ENCODE measurements around the gene CCDC59.
"Not testable (repeated sequence)": the region's sequence is repeated elsewhere in the genome, so short reads cannot be mapped to it uniquely, and the experiment has no call there.

Gene CCDC59

GRCh38 chr12:82358200-82359114, at the start of gene CCDC59, which contains the start of gene METTL25:
CCDC59 (minus strand) TSS chr12:82358387; CDS start chr12:82358376, 11 bp downstream.
METTL25 (plus strand) TSS chr12:82358529; CDS start chr12:82358566, 37 bp downstream.
- Histone ChIP-seq H3K9me3 (ENCODE audit: control insufficient read depth, insufficient read depth, low read length) (no peaks in the 10 kb centered on the region), H3K9ac (ENCODE audit: low read depth, low read length) (peak within 1 kb of the TSS; percentile 99), H3K4me1 (ENCODE audit: control insufficient read depth, insufficient read depth, low read length) (no peaks in the 10 kb centered on the region), H3K27me3 (ENCODE audit: control insufficient read depth, insufficient read depth, low read length) (no peaks in the 10 kb centered on the region), H3K36me3 (ENCODE audit: control insufficient read depth, insufficient read depth, low read length) (no peaks in the 10 kb centered on the region), H3K4me3 (ENCODE audit: low read depth, low read length) (peak within 1 kb of the TSS; percentile 91)

GRCh38 chr12:82407481-82407880, 49.3 kb upstream of the CCDC59 start:
- H3K4me1 ChIP-seq (ENCODE audit: control insufficient read depth, insufficient read depth, low read length), result no peaks in the 10 kb centered on the region
- H3K27me3 ChIP-seq (ENCODE audit: control insufficient read depth, insufficient read depth, low read length), result no peaks in the 10 kb centered on the region
- no peak overlapping the region for H3K9ac ChIP-seq (ENCODE audit: low read depth, low read length)
- no peaks in the 10 kb centered on the region for H3K36me3 ChIP-seq (ENCODE audit: control insufficient read depth, insufficient read depth, low read length)
- H3K4me3 ChIP-seq (ENCODE audit: low read depth, low read length), result no peak overlapping the region
- no peaks in the 10 kb centered on the region for H3K9me3 ChIP-seq (ENCODE audit: control insufficient read depth, insufficient read depth, low read length)

GRCh38 chr12:82406651-82407050, 48.5 kb upstream of the CCDC59 start:
- no peaks in the 10 kb centered on the region for H3K9me3 ChIP-seq (ENCODE audit: control insufficient read depth, insufficient read depth, low read length)
- H3K4me3 ChIP-seq (ENCODE audit: low read depth, low read length), result no peak overlapping the region
- H3K9ac ChIP-seq (ENCODE audit: low read depth, low read length), result no peak overlapping the region
- H3K27me3 ChIP-seq (ENCODE audit: control insufficient read depth, insufficient read depth, low read length), result no peaks in the 10 kb centered on the region
- no peaks in the 10 kb centered on the region for H3K36me3 ChIP-seq (ENCODE audit: control insufficient read depth, insufficient read depth, low read length)
- no peaks in the 10 kb centered on the region for H3K4me1 ChIP-seq (ENCODE audit: control insufficient read depth, insufficient read depth, low read length)

- Histone ChIP-seq H3K4me1 (ENCODE audit: control insufficient read depth, insufficient read depth, low read length) (no peaks in the 10 kb centered on the region), H3K27me3 (ENCODE audit: control insufficient read depth, insufficient read depth, low read length) (no peaks in the 10 kb centered on the region), H3K4me3 (ENCODE audit: low read depth, low read length) (no peak overlapping the region), H3K9ac (ENCODE audit: low read depth, low read length) (no peak overlapping the region), H3K36me3 (ENCODE audit: control insufficient read depth, insufficient read depth, low read length) (no peaks in the 10 kb centered on the region), H3K9me3 (ENCODE audit: control insufficient read depth, insufficient read depth, low read length) (no peaks in the 10 kb centered on the region)
These were observed 42.6 kb upstream of the CCDC59 start for GRCh38 chr12:82400819-82401218.

GRCh38 chr12:82398879-82399278, 40.7 kb upstream of the CCDC59 start:
- H3K9me3 ChIP-seq (ENCODE audit: control insufficient read depth, insufficient read depth, low read length), result no peaks in the 10 kb centered on the region
- no peak overlapping the region for H3K4me3 ChIP-seq (ENCODE audit: low read depth, low read length)
- no peaks in the 10 kb centered on the region for H3K36me3 ChIP-seq (ENCODE audit: control insufficient read depth, insufficient read depth, low read length)
- no peak overlapping the region for H3K9ac ChIP-seq (ENCODE audit: low read depth, low read length)
- no peaks in the 10 kb centered on the region for H3K27me3 ChIP-seq (ENCODE audit: control insufficient read depth, insufficient read depth, low read length)
- no peaks in the 10 kb centered on the region for H3K4me1 ChIP-seq (ENCODE audit: control insufficient read depth, insufficient read depth, low read length)

GRCh38 chr12:82383930-82384552, 25.9 kb upstream of the CCDC59 start:
- Histone ChIP-seq H3K27me3 (ENCODE audit: control insufficient read depth, insufficient read depth, low read length) (no peaks in the 10 kb centered on the region), H3K9ac (ENCODE audit: low read depth, low read length) (no peak overlapping the region), H3K4me3 (ENCODE audit: low read depth, low read length) (no peak overlapping the region), H3K9me3 (ENCODE audit: control insufficient read depth, insufficient read depth, low read length) (no peaks in the 10 kb centered on the region), H3K36me3 (ENCODE audit: control insufficient read depth, insufficient read depth, low read length) (no peaks in the 10 kb centered on the region), H3K4me1 (ENCODE audit: control insufficient read depth, insufficient read depth, low read length) (no peaks in the 10 kb centered on the region)

GRCh38 chr12:82378997-82379396, 20.8 kb upstream of the CCDC59 start:
- H3K4me1 ChIP-seq (ENCODE audit: control insufficient read depth, insufficient read depth, low read length), result no peaks in the 10 kb centered on the region
- no peak overlapping the region for H3K9ac ChIP-seq (ENCODE audit: low read depth, low read length)
- no peaks in the 10 kb centered on the region for H3K9me3 ChIP-seq (ENCODE audit: control insufficient read depth, insufficient read depth, low read length)

GRCh38 chr12:82375201-82375600, 17.0 kb upstream of the CCDC59 start:
- Histone ChIP-seq H3K9me3 (ENCODE audit: control insufficient read depth, insufficient read depth, low read length) (no peaks in the 10 kb centered on the region), H3K27me3 (ENCODE audit: control insufficient read depth, insufficient read depth, low read length) (no peaks in the 10 kb centered on the region), H3K4me1 (ENCODE audit: control insufficient read depth, insufficient read depth, low read length) (no peaks in the 10 kb centered on the region), H3K36me3 (ENCODE audit: control insufficient read depth, insufficient read depth, low read length) (no peaks in the 10 kb centered on the region), H3K9ac (ENCODE audit: low read depth, low read length) (no peak overlapping the region), H3K4me3 (ENCODE audit: low read depth, low read length) (no peak overlapping the region)

More at GRCh38 chr12:82378997-82379396, 20.8 kb upstream of the CCDC59 start:
- H3K36me3 ChIP-seq (ENCODE audit: control insufficient read depth, insufficient read depth, low read length), result no peaks in the 10 kb centered on the region
- no peaks in the 10 kb centered on the region for H3K27me3 ChIP-seq (ENCODE audit: control insufficient read depth, insufficient read depth, low read length)
- H3K4me3 ChIP-seq (ENCODE audit: low read depth, low read length), result no peak overlapping the region

GRCh38 chr12:82366197-82366596, 8.0 kb upstream of the CCDC59 start:
- Histone ChIP-seq H3K9me3 (ENCODE audit: control insufficient read depth, insufficient read depth, low read length) (no peaks in the 10 kb centered on the region), H3K36me3 (ENCODE audit: control insufficient read depth, insufficient read depth, low read length) (no peaks in the 10 kb centered on the region), H3K4me3 (ENCODE audit: low read depth, low read length) (no peak overlapping the region), H3K4me1 (ENCODE audit: control insufficient read depth, insufficient read depth, low read length) (no peaks in the 10 kb centered on the region), H3K27me3 (ENCODE audit: control insufficient read depth, insufficient read depth, low read length) (no peaks in the 10 kb centered on the region), H3K9ac (ENCODE audit: low read depth, low read length) (no peak overlapping the region)

- Histone ChIP-seq H3K36me3 (ENCODE audit: control insufficient read depth, insufficient read depth, low read length) (no peaks in the 10 kb centered on the region), H3K9ac (ENCODE audit: low read depth, low read length) (no peak overlapping the region), H3K4me1 (ENCODE audit: control insufficient read depth, insufficient read depth, low read length) (no peaks in the 10 kb centered on the region), H3K4me3 (ENCODE audit: low read depth, low read length) (no peak overlapping the region), H3K9me3 (ENCODE audit: control insufficient read depth, insufficient read depth, low read length) (no peaks in the 10 kb centered on the region), H3K27me3 (ENCODE audit: control insufficient read depth, insufficient read depth, low read length) (no peaks in the 10 kb centered on the region)
These were observed 5.8 kb upstream of the CCDC59 start for GRCh38 chr12:82363990-82364389.

- Histone ChIP-seq H3K9me3 (ENCODE audit: control insufficient read depth, insufficient read depth, low read length) (no peaks in the 10 kb centered on the region), H3K4me3 (ENCODE audit: low read depth, low read length) (no peak overlapping the region), H3K9ac (ENCODE audit: low read depth, low read length) (no peak overlapping the region), H3K4me1 (ENCODE audit: control insufficient read depth, insufficient read depth, low read length) (no peaks in the 10 kb centered on the region), H3K27me3 (ENCODE audit: control insufficient read depth, insufficient read depth, low read length) (no peaks in the 10 kb centered on the region), H3K36me3 (ENCODE audit: control insufficient read depth, insufficient read depth, low read length) (no peaks in the 10 kb centered on the region)
These were observed 3.3 kb upstream of the CCDC59 start for GRCh38 chr12:82361461-82361915.

- H3K9me3 ChIP-seq (ENCODE audit: control insufficient read depth, insufficient read depth, low read length); H3K36me3 ChIP-seq (ENCODE audit: control insufficient read depth, insufficient read depth, low read length); H3K4me1 ChIP-seq (ENCODE audit: control insufficient read depth, insufficient read depth, low read length); H3K9ac ChIP-seq (ENCODE audit: low read depth, low read length); H3K4me3 ChIP-seq (ENCODE audit: low read depth, low read length); H3K27me3 ChIP-seq (ENCODE audit: control insufficient read depth, insufficient read depth, low read length): not testable (repeated sequence)
These were observed 2.6 kb upstream of the CCDC59 start for GRCh38 chr12:82360834-82361233.
